Measurements from ENCODE around the gene TAF1D.

The TAF1D gene

DNA sequence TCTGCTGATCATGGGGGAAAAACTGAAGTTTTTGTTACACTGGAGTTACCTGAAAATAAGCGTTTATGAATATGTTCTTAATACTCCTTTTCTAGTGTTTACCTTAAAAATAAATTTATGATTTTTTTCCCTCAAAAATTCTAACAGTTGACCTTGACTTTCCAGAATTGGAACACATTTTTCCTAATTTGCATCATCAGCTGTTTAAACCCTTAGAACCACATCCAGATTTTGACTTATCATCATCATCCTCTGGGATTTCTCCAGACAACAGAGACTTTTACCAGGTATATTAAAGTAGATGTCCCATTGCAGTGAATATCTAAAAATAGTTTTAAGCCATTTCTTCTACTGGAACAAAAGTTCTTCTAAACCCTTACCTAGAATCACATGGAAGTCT, 17.2 kb downstream of the TAF1D start:
- no peak for DNase-seq (ENCODE audit: low read depth, low spot score)

DNA sequence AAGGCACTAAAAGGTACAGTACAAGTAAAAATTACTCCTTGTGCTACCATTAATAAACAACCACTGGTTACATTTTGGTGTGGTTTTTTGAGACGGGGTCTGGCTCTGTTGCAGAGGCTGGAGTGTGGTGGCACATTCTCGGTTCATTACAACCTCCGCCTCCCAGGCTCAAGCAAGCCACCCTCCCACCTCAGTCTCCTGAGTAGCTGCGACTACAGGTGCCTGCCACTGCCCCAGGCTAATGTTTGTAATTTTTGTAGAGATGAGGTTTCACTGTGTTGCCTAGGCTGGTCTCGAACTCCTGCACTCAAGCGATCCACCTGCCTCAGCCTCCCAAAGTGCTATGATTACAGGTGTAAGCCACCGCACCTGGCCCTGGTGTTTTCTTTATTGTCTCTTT, 20.8 kb downstream of the TAF1D start:
- peak; percentile 40 for DNase-seq (ENCODE audit: low read depth, low spot score)

DNA sequence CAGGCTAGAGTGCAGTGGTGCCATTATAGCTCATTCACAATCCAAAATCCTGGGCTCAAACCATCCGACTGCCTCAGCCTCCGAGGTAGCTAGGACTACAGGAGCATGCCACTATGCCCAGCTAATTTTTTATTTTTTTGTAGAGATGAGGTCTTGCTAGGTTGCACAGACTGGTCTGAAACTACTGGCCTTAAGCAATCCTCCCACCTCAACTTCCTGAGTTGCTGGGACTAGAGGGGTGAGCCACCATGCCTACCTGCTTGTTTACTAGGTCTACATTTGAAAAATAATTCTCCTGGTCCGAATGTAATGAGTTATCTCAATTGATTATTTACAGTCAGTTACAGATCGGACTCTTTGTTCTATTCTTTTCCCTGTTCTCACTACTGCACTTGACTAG, 22.0 kb downstream of the TAF1D start:
- DNase-seq (ENCODE audit: low read depth, low spot score): no peak

DNA sequence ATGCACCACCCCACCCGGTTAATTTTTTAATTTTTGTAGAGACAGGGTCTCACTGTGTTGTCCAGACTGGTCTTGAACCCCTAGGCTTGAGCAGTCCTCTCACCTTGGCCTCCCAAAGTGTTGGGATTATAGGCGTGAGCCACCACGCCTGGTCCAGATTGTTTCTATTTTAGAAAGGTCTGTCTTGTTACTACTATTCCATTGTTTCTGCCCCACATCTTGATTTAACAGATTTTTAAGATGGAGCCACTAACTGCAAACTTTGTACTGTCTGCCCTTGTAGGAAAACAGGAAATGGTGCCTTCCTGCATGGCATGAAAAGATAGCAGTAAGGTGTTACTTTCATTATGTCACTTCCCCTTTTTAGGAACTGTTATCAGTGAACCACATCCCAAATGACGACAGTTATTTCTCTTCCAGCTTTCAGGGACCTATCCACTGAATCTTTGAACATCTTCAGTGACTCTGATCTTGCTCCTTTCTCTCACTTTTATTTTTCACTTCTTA, 23.2 kb downstream of the TAF1D start:
- DNase-seq (ENCODE audit: low read depth, low spot score): no peak

DNA sequence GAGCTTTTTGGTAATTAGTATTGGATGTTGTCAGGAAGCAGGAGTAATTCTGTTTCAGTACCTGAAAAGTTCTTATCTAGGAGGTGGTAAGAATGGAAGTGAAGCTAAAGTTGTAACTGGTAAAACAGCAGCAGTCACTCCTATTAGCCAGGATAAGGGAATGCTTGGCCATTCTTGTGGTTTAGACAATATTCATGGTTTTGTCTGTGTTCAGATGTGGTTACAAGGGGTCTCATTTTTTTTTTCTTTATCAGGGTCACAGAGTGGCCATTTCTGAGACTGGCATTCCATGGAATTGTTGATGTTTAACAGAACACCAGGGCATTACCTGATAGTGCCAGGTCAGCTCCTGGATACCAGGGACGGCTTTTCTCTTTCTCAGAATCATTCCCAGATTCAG, 23.8 kb downstream of the TAF1D start:
- DNase-seq (ENCODE audit: low read depth, low spot score): no peak

DNA sequence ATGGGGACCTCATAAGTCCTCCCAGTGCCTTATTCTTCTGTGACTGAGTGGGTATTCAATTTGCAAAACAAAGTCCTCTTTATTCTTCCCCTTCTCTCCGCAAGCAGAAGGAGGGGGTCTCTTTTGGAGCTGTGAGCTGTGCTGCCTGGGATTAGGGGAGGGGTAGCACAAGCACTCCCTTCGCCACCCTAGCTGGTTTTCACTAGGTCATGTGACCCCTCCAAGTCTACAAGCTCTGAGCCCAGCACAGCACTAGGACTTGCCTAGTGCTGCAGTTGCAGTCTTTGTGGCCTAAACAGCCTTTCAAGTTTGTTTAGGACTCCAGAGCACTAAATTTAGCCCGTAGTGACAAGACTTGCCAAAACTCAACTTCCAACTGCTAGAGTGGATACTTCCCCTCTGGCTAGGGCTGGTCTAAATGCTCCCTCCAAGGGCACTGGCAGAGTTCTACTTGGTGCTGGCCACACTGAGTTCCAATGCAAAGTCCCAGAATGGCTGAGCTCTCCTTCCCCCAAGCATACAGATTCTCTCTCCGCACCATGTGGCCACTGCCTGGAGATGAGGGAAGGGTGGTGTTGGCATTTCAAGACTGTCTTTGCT, 25.4 kb downstream of the TAF1D start:
- no peak for DNase-seq (ENCODE audit: low read depth, low spot score)

DNA sequence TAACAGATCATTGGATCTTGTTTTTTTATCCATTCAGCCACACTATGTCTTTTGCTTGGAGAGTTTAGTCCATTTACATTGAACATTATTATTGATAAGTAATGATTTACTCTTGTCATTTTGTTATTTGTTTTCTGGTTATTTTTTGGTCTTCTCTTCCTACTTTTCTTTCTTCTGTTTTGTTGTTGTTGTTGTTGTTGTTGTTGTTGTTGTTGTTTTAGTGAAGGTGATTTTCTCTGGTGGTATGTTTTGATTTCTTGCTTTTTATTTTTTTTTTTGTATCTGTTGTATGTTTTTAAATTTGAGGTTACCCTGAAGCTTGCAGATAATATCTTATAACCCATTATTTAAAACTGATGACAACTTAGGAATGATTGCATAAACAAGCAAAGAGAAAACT, 28.6 kb downstream of the TAF1D start:
- no peak for DNase-seq (ENCODE audit: low read depth, low spot score)

DNA sequence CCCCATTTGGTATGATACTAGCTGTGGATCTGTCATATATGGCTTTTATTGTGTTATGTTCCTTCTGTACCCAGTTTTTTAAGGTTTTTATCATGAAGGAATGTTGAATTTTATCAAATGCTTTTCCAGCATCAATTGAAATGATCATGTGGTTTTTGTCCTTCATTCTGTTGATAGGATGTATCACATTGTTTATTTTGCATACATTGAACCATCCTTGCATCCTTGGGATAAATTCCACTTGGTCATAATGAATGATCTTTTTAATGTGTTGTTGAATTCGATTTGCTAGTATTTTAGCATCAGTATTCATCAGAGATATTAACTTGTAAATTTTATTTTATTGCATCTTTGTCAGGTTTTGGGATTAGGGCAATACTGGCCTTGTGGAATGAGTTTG, 31.1 kb downstream of the TAF1D start:
- DNase-seq (ENCODE audit: low read depth, low spot score): no peak

DNA sequence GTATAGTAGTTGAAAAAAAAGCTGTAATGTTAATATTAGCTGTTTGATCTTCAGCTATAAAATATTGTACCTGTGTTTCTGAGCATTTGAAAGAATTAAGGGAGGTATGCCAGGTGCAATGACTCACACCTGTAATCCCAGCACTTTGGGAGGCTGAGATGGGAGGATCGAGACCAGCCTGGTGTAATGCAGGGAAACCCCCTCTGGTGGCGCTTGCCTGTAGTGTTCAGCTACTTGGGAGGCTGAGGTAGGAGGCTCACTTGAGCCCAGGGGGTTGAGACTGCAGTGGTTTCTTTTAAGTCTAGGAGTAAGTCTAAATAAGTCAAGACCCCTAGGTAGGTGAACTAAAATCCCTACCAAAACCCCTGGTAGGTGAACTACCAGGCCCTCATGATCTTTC, 37.1 kb downstream of the TAF1D start:
- peak; percentile 18 for DNase-seq (ENCODE audit: low read depth, low spot score)

DNA sequence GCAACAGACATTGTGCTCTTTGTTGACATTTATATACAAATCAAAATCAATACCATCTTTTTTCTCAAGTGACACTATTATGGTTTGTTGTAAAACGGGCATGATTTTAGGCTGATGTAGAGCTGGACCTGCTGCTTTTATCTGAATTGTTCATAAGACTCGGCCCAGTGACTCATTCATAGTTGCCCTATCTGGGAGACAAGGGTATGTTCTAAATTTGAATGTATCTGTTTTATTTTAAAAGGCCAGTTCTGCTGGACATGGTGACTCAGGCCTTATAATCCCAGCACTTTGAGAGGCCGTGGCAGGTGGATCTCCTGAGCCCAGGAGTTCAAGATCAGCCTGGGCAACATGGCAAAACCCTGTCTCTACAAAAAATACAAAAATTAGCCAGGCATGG, 40.5 kb downstream of the TAF1D start:
- no peak for DNase-seq (ENCODE audit: low read depth, low spot score)

DNA sequence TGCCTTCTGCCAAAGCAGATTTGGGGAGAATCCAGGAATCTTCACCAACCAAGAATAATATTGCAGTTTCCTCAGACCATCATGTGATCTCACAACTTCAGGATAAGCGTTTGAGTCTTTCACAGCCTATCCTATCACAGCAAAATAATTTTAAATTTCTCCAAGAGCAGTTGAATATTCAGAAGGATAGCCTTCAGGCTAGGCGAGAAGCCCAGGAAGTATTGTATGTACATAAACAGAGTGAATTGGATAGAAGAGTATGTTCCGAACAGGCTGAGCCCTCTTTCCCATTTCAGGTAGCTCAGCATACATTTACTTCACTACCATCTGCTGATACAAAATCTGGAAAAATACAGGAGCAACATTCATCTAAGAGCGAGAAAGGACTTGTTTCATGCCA, 43.7 kb downstream of the TAF1D start:
- DNase-seq (ENCODE audit: low read depth, low spot score): no peak

DNA sequence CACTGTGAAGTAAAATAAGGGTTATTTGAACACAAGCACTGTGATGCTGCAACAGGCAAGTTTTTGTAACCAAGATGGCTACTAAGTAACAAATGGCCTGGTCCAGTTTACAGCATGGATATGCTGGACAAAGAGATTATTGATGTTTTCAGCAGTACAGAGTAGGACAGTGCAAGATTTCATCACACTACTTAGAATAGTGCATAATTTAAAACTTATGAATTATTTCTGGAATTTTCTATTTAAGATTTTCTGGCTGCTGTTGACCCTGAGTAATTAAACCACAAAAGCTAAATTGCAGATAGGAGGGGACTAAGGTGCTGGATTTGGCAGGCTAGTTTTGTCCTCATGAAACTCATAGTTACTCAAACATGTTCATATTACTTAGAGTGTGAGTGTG, 46.7 kb downstream of the TAF1D start:
- DNase-seq (ENCODE audit: low read depth, low spot score): no peak

DNA sequence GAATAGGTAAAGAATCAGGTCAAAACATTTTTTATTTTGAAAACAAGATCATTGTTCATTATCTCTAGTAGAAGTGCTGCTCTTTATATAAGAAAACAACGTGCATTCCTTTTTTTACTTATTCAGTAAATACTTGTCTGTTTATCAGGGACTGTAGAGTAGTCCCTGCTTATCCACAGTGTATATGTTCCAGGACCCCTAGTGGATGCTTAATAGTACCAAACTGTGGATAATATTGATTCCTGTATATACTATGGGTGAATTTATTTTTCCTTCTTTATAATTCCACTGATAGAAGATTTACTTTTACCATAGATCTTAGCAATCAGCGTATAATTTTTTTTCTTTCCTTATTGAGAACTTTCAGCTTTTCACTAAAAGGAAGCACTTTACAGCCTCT, 47.2 kb downstream of the TAF1D start:
- no peak for DNase-seq (ENCODE audit: low read depth, low spot score)

DNA sequence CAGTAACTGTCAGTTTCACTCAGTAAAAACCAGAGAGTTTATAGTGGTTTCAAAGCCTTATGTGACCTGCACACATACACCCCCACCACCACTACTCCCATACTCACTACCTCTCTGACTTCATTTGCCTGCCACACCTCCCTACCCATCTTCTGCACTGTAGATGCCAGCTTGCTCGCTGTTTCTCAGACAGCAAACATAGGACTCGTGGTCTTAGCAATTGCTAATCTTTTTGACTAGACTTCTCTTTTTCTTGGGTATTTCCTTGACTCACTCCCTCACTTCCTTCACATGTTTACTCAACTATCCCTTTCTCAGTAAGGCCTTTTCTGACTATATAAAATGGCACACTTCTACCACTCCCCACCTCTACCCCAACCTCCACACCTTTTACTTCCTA, 52.1 kb downstream of the TAF1D start:
- DNase-seq (ENCODE audit: low read depth, low spot score): no peak

DNA sequence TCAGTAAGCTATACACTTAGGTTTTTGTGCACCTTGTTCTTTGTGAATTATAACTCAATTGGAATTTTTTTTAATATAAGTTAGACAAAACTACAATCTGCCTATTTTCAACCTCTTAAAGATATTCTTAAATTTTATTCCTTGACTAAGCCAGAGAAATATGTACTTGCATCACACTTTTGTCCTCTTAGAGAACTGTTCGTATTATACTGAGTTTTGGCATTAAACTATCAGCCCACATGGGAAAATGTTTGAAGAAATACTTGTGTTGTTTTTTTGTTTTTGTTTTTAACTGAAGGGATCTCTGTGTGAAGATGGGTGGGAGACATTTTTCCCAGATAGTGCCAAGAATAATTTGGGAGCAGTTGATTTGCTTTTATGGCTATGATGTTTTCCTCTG, 54.5 kb downstream of the TAF1D start:
- DNase-seq (ENCODE audit: low read depth, low spot score): no peak

DNA sequence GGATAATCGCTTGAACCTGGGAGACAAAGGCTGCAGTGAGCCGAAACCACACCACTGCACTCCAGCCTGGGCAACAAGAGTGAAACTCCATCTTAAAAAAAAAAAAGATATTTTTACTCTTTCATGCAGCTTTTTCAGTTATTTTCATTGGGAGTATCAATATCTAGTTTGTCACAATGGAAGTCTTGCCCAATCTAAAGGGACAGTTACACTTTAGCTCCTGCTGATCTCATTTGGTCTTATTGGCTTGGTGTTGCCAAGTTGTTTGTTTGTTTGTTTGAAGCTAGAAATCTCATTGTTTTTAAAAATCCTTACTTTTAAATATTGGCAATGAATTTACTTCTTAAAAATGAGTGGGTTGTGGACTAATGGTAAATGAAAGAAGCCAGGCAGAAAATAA, 55.1 kb downstream of the TAF1D start:
- DNase-seq (ENCODE audit: low read depth, low spot score): no peak
